ENCODE data around the gene KANSL1L.

KANSL1L gene

GRCh38 chr2:210147614-210148013 lies 23.6 kb downstream of the KANSL1L start:
- no peak overlapping the region for H3K4me3 ChIP-seq (ENCODE audit: low read depth, low read length)
- no peaks in the 10 kb centered on the region for H3K27me3 ChIP-seq (ENCODE audit: control insufficient read depth, insufficient read depth, low read length)
- no peak overlapping the region for H3K9ac ChIP-seq (ENCODE audit: low read length)
- no peak overlapping the region for H3K27ac ChIP-seq (ENCODE audit: low read depth, low read length)
- 0 out of 2 replicates have a peak, but pooled peaks cover 6% of the 10 kb centered on the region for H3K4me1 ChIP-seq (ENCODE audit: control insufficient read depth, insufficient read depth, low read length)
- peaks cover 13% of the 10 kb centered on the region; the same call in 1 of the 2 replicates for H3K9me3 ChIP-seq (ENCODE audit: control insufficient read depth, insufficient read depth, low read depth, low read length)
- H3K36me3 ChIP-seq (ENCODE audit: control insufficient read depth, insufficient read depth, low read length): peaks cover 26% of the 10 kb centered on the region

- no peak overlapping the region for H3K9ac ChIP-seq (ENCODE audit: low read length)
- no peaks in the 10 kb centered on the region for H3K36me3 ChIP-seq (ENCODE audit: control insufficient read depth, insufficient read depth, low read length)
- H3K27me3 ChIP-seq (ENCODE audit: control insufficient read depth, insufficient read depth, low read length): no peaks in the 10 kb centered on the region
- H3K4me3 ChIP-seq (ENCODE audit: low read depth, low read length): no peak overlapping the region
- H3K9me3 ChIP-seq (ENCODE audit: control insufficient read depth, insufficient read depth, low read depth, low read length): no peaks in the 10 kb centered on the region
- peaks cover 4% of the 10 kb centered on the region; the same call in 1 of the 2 replicates for H3K4me1 ChIP-seq (ENCODE audit: control insufficient read depth, insufficient read depth, low read length)
- H3K27ac ChIP-seq (ENCODE audit: low read depth, low read length): no peak overlapping the region
These were observed 39.0 kb downstream of the KANSL1L start for GRCh38 chr2:210132239-210132638.

GRCh38 chr2:210128961-210129360 lies 42.2 kb downstream of the KANSL1L start:
- Histone ChIP-seq H3K4me3 (ENCODE audit: low read depth, low read length) (no peak overlapping the region), H3K36me3 (ENCODE audit: control insufficient read depth, insufficient read depth, low read length) (no peaks in the 10 kb centered on the region), H3K27me3 (ENCODE audit: control insufficient read depth, insufficient read depth, low read length) (no peaks in the 10 kb centered on the region), H3K9me3 (ENCODE audit: control insufficient read depth, insufficient read depth, low read depth, low read length) (peaks cover 3% of the 10 kb centered on the region; the same call in 1 of the 2 replicates), H3K4me1 (ENCODE audit: control insufficient read depth, insufficient read depth, low read length) (peaks cover 4% of the 10 kb centered on the region; the same call in 1 of the 2 replicates), H3K27ac (ENCODE audit: low read depth, low read length) (no peak overlapping the region; the same call in 1 of the 2 replicates), H3K9ac (ENCODE audit: low read length) (no peak overlapping the region)

- H3K36me3 ChIP-seq (ENCODE audit: control insufficient read depth, insufficient read depth, low read length): peaks cover 2% of the 10 kb centered on the region; the same call in 1 of the 2 replicates
- H3K9ac ChIP-seq (ENCODE audit: low read length): no peak overlapping the region
- H3K9me3 ChIP-seq (ENCODE audit: control insufficient read depth, insufficient read depth, low read depth, low read length): no peaks in the 10 kb centered on the region
- H3K27me3 ChIP-seq (ENCODE audit: control insufficient read depth, insufficient read depth, low read length): no peaks in the 10 kb centered on the region
- H3K4me1 ChIP-seq (ENCODE audit: control insufficient read depth, insufficient read depth, low read length): no peaks in the 10 kb centered on the region
- no peak overlapping the region for H3K4me3 ChIP-seq (ENCODE audit: low read depth, low read length)
- H3K27ac ChIP-seq (ENCODE audit: low read depth, low read length): no peak overlapping the region
These were observed 57.5 kb downstream of the KANSL1L start for GRCh38 chr2:210113614-210114235.

- H3K27ac ChIP-seq (ENCODE audit: low read depth, low read length): no peak overlapping the region
- no peaks in the 10 kb centered on the region for H3K27me3 ChIP-seq (ENCODE audit: control insufficient read depth, insufficient read depth, low read length)
- H3K9me3 ChIP-seq (ENCODE audit: control insufficient read depth, insufficient read depth, low read depth, low read length): no peaks in the 10 kb centered on the region
- H3K36me3 ChIP-seq (ENCODE audit: control insufficient read depth, insufficient read depth, low read length): peaks cover 2% of the 10 kb centered on the region; the same call in 1 of the 2 replicates
- no peaks in the 10 kb centered on the region for H3K4me1 ChIP-seq (ENCODE audit: control insufficient read depth, insufficient read depth, low read length)
- no peak overlapping the region for H3K9ac ChIP-seq (ENCODE audit: low read length)
- H3K4me3 ChIP-seq (ENCODE audit: low read depth, low read length): no peak overlapping the region
These were observed 58.3 kb downstream of the KANSL1L start for GRCh38 chr2:210112871-210113270.

- no peaks in the 10 kb centered on the region for H3K9me3 ChIP-seq (ENCODE audit: control insufficient read depth, insufficient read depth, low read depth, low read length)
- H3K9ac ChIP-seq (ENCODE audit: low read length): no peak overlapping the region
- no peaks in the 10 kb centered on the region for H3K36me3 ChIP-seq (ENCODE audit: control insufficient read depth, insufficient read depth, low read length)
These were observed 71.3 kb downstream of the KANSL1L start for GRCh38 chr2:210099940-210100339.

GRCh38 chr2:210094787-210095186 lies 76.4 kb downstream of the KANSL1L start:
- no peak overlapping the region for H3K9ac ChIP-seq (ENCODE audit: low read length)
- no peaks in the 10 kb centered on the region for H3K36me3 ChIP-seq (ENCODE audit: control insufficient read depth, insufficient read depth, low read length)
- H3K4me3 ChIP-seq (ENCODE audit: low read depth, low read length): no peak overlapping the region
- no peaks in the 10 kb centered on the region for H3K27me3 ChIP-seq (ENCODE audit: control insufficient read depth, insufficient read depth, low read length)
- no peaks in the 10 kb centered on the region for H3K9me3 ChIP-seq (ENCODE audit: control insufficient read depth, insufficient read depth, low read depth, low read length)
- H3K4me1 ChIP-seq (ENCODE audit: control insufficient read depth, insufficient read depth, low read length): 0 out of 2 replicates have a peak, but pooled peaks cover under 1% of the 10 kb centered on the region
- H3K27ac ChIP-seq (ENCODE audit: low read depth, low read length): no peak overlapping the region

More at GRCh38 chr2:210099940-210100339, 71.3 kb downstream of the KANSL1L start:
- Histone ChIP-seq H3K27me3 (ENCODE audit: control insufficient read depth, insufficient read depth, low read length) (no peaks in the 10 kb centered on the region), H3K4me1 (ENCODE audit: control insufficient read depth, insufficient read depth, low read length) (peaks cover 3% of the 10 kb centered on the region; the same call in 1 of the 2 replicates), H3K27ac (ENCODE audit: low read depth, low read length) (no peak overlapping the region), H3K4me3 (ENCODE audit: low read depth, low read length) (no peak overlapping the region)

GRCh38 chr2:210092791-210093190 lies 78.4 kb downstream of the KANSL1L start:
- no peak overlapping the region for H3K4me3 ChIP-seq (ENCODE audit: low read depth, low read length)
- no peak overlapping the region for H3K9ac ChIP-seq (ENCODE audit: low read length)
- no peak overlapping the region for H3K27ac ChIP-seq (ENCODE audit: low read depth, low read length)
- no peaks in the 10 kb centered on the region for H3K9me3 ChIP-seq (ENCODE audit: control insufficient read depth, insufficient read depth, low read depth, low read length)
- H3K27me3 ChIP-seq (ENCODE audit: control insufficient read depth, insufficient read depth, low read length): no peaks in the 10 kb centered on the region
- no peaks in the 10 kb centered on the region for H3K36me3 ChIP-seq (ENCODE audit: control insufficient read depth, insufficient read depth, low read length)
- H3K4me1 ChIP-seq (ENCODE audit: control insufficient read depth, insufficient read depth, low read length): no peaks in the 10 kb centered on the region

DNA sequence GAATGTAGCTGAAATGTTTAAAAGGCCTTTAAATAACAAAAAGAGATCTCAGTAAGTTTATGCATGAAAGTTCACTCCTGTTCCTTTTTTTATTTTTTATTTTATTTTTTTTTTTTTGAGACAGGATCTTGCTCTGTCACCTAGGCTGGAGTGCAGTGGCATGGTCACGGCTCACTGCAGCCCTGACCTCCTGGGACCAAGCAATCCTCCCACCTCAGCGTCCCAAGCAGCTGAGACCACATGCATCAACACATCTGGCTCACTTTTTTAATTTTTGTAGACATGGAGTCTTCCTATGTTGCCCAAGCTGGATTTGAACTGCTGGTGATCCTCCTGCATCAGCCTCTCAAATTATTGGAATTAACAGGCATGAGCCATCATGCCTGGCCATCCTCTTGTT lies 84.3 kb downstream of the KANSL1L start:
- no peaks in the 10 kb centered on the region for H3K4me1 ChIP-seq (ENCODE audit: control insufficient read depth, insufficient read depth, low read length)
- H3K9me3 ChIP-seq (ENCODE audit: control insufficient read depth, insufficient read depth, low read depth, low read length): no peaks in the 10 kb centered on the region
- no peaks in the 10 kb centered on the region for H3K36me3 ChIP-seq (ENCODE audit: control insufficient read depth, insufficient read depth, low read length)
- H3K4me3 ChIP-seq (ENCODE audit: low read depth, low read length): no peak overlapping the region
- no peak overlapping the region for H3K27ac ChIP-seq (ENCODE audit: low read depth, low read length)
- H3K27me3 ChIP-seq (ENCODE audit: control insufficient read depth, insufficient read depth, low read length): no peaks in the 10 kb centered on the region
- no peak overlapping the region for H3K9ac ChIP-seq (ENCODE audit: low read length)

GRCh38 chr2:210086292-210086691 lies 84.9 kb downstream of the KANSL1L start:
- H3K27me3 ChIP-seq (ENCODE audit: control insufficient read depth, insufficient read depth, low read length): no peaks in the 10 kb centered on the region
- no peaks in the 10 kb centered on the region for H3K9me3 ChIP-seq (ENCODE audit: control insufficient read depth, insufficient read depth, low read depth, low read length)
- H3K9ac ChIP-seq (ENCODE audit: low read length): no peak overlapping the region
- no peaks in the 10 kb centered on the region for H3K4me1 ChIP-seq (ENCODE audit: control insufficient read depth, insufficient read depth, low read length)
- H3K36me3 ChIP-seq (ENCODE audit: control insufficient read depth, insufficient read depth, low read length): no peaks in the 10 kb centered on the region
- H3K4me3 ChIP-seq (ENCODE audit: low read depth, low read length): no peak overlapping the region
- no peak overlapping the region for H3K27ac ChIP-seq (ENCODE audit: low read depth, low read length)

DNA sequence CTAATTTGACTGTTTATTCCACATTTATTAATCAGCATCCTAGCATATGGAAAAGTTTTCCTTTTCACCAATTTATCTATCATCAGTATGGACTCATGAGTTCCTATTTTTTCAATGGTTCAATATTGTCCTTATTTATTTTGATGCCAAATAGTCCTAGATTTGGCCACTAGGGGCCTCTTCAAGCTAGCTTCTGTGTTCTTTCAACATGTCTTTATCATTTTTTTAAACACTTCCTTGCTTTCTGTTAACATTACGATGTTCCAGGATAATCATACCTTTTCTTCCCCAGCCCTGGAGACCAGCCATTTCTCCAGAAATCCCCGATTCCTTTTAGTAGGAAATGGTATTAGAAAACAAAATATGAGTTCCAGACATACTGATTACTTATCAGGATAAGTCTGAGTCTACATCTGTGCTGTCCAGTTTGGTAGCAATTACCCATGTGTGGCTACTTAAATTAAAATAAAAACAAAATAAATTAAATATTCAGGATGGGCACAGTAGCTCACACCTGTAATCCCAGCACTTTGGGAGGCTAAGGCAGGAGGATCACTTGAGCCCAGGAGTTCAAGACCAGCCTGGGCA lies 98.2 kb downstream of the KANSL1L start:
- no peak overlapping the region for H3K9ac ChIP-seq (ENCODE audit: low read length)
- no peaks in the 10 kb centered on the region for H3K27me3 ChIP-seq (ENCODE audit: control insufficient read depth, insufficient read depth, low read length)
- H3K4me3 ChIP-seq (ENCODE audit: low read depth, low read length): no peak overlapping the region
- H3K4me1 ChIP-seq (ENCODE audit: control insufficient read depth, insufficient read depth, low read length): 0 out of 2 replicates have a peak, but pooled peaks cover 2% of the 10 kb centered on the region
- H3K27ac ChIP-seq (ENCODE audit: low read depth, low read length): no peak overlapping the region
- no peaks in the 10 kb centered on the region for H3K9me3 ChIP-seq (ENCODE audit: control insufficient read depth, insufficient read depth, low read depth, low read length)
- no peaks in the 10 kb centered on the region for H3K36me3 ChIP-seq (ENCODE audit: control insufficient read depth, insufficient read depth, low read length)
